H9 (cell line): ENCODE measurements around the gene COQ8B. TPM values are rescaled to one million over a fixed set of nuclear protein-coding genes. Genes with fewer than 3 reads are reported as not detected.

Experiments
- DNase-seq: peaks from one replicate; pipeline ENCODE4 v3.0.0-alpha.2; 2017
- H2AFZ ChIP-seq: one replicate; pipeline ENCODE4 v1.6.1; 2013; ENCODE audit warnings: mild to moderate bottlenecking, low read length, control low read depth, moderate library complexity
- H2AK5ac ChIP-seq: 2 replicates; pipeline ENCODE4 v1.6.1; 2013; ENCODE audit warnings: low read length, control low read depth, mixed read lengths; ENCODE audit not compliant: insufficient read length
- H2BK120ac ChIP-seq: one replicate; pipeline ENCODE4 v1.6.1; 2013; ENCODE audit warnings: low read depth, mild to moderate bottlenecking, low read length, control low read depth, inconsistent platforms; ENCODE audit not compliant: poor library complexity, severe bottlenecking
- H2BK12ac ChIP-seq: 2 replicates; pipeline ENCODE4 v1.6.1; 2013; ENCODE audit warnings: low read length, control low read depth, mixed read lengths, low read depth; ENCODE audit not compliant: insufficient read length
- H2BK15ac ChIP-seq: 2 replicates; pipeline ENCODE4 v1.6.1; 2013; ENCODE audit warnings: low read depth, low read length, control low read depth
- H2BK20ac ChIP-seq: one replicate; pipeline ENCODE4 v1.6.1; 2013; ENCODE audit warnings: low read depth, mild to moderate bottlenecking, low read length, control low read depth, inconsistent platforms; ENCODE audit not compliant: poor library complexity, severe bottlenecking
- H2BK5ac ChIP-seq: 2 replicates; pipeline ENCODE4 v1.6.1; 2013; ENCODE audit warnings: low read length, control low read depth, mixed read lengths; ENCODE audit not compliant: insufficient read length
- H3K14ac ChIP-seq: 2 replicates; pipeline ENCODE4 v1.6.1; 2013; ENCODE audit warnings: low read length, control low read depth; ENCODE audit not compliant: insufficient read depth
- H3K18ac ChIP-seq: 2 replicates; pipeline ENCODE4 v1.6.1; 2013; ENCODE audit warnings: low read depth, mild to moderate bottlenecking, mixed read lengths, low read length, control low read depth; ENCODE audit not compliant: insufficient read length
- H3K23ac ChIP-seq: 2 replicates; pipeline ENCODE4 v1.6.1; 2013; ENCODE audit warnings: low read length, control low read depth, mixed read lengths, low read depth; ENCODE audit not compliant: insufficient read length
- H3K23me2 ChIP-seq: 2 replicates; pipeline ENCODE4 v1.6.1; 2013; ENCODE audit warnings: low read depth, mild to moderate bottlenecking, mixed read lengths, low read length, control low read depth; ENCODE audit not compliant: insufficient read length, poor library complexity, severe bottlenecking
- H3K27ac ChIP-seq: 2 replicates; pipeline ENCODE4 v1.5.1; 2013; ENCODE audit warnings: low read length, control low read depth, mixed read lengths, low read depth; ENCODE audit not compliant: insufficient read length
- H3K27me3 ChIP-seq: 2 replicates; pipeline ENCODE4 v1.6.1; 2013; ENCODE audit warnings: low read length, control low read depth, inconsistent platforms; ENCODE audit not compliant: insufficient read depth
- H3K4ac ChIP-seq: 2 replicates; pipeline ENCODE4 v1.6.1; 2013; ENCODE audit warnings: low read depth, mild to moderate bottlenecking, control low read depth, inconsistent platforms, low read length, moderate library complexity
- H3K4me1 ChIP-seq: 2 replicates; pipeline ENCODE4 v1.6.1; 2013; ENCODE audit warnings: low read length, control low read depth, inconsistent platforms; ENCODE audit not compliant: insufficient read depth
- H3K4me2 ChIP-seq: 2 replicates; pipeline ENCODE4 v1.6.1; 2013; ENCODE audit warnings: low read length, control low read depth, mixed read lengths; ENCODE audit not compliant: insufficient read length, insufficient read depth
- H3K56ac ChIP-seq: 2 replicates; pipeline ENCODE4 v1.6.1; 2013; ENCODE audit warnings: low read depth, mild to moderate bottlenecking, mixed read lengths, low read length, control low read depth; ENCODE audit not compliant: insufficient read length
- H3K79me1 ChIP-seq: 2 replicates; pipeline ENCODE4 v1.6.1; 2013; ENCODE audit warnings: low read depth, mild to moderate bottlenecking, moderate library complexity, low read length, control low read depth, inconsistent platforms; ENCODE audit not compliant: insufficient read depth, poor library complexity, severe bottlenecking
- H3K79me2 ChIP-seq: 2 replicates; pipeline ENCODE4 v1.6.1; 2013; ENCODE audit warnings: low read length, control low read depth, inconsistent platforms; ENCODE audit not compliant: insufficient read depth
- H3K9ac ChIP-seq: 2 replicates; pipeline ENCODE4 v1.6.1; 2013; ENCODE audit warnings: low read length, control low read depth, mixed read lengths; ENCODE audit not compliant: insufficient read length; ENCODE audit errors: extremely low read depth
- H3K9me3 ChIP-seq: one replicate; pipeline ENCODE4 v1.6.1; 2013; ENCODE audit warnings: low read depth, low read length, inconsistent platforms; ENCODE audit not compliant: control insufficient read depth
- H3T11ph ChIP-seq: one replicate; pipeline ENCODE4 v1.6.1; 2013; ENCODE audit warnings: mild to moderate bottlenecking, low read length, control low read depth, inconsistent platforms
- H4K20me1 ChIP-seq: one replicate; pipeline ENCODE4 v1.6.1; 2013; ENCODE audit not compliant: control insufficient read depth, insufficient read length, insufficient read depth
- H4K5ac ChIP-seq: 2 replicates; pipeline ENCODE4 v1.6.1; 2013; ENCODE audit warnings: low read depth, mild to moderate bottlenecking, mixed read lengths, low read length, control low read depth; ENCODE audit not compliant: insufficient read length
- H4K8ac ChIP-seq: replicated peaks from 2 replicates; pipeline ENCODE4 v1.6.1; 2013; ENCODE audit warnings: low read length, control low read depth, mixed read lengths, low read depth; ENCODE audit not compliant: insufficient read length
- H4K91ac ChIP-seq: 2 replicates; pipeline ENCODE4 v1.6.1; 2013; ENCODE audit warnings: low read depth, mild to moderate bottlenecking, moderate library complexity, mixed read lengths, low read length, control low read depth; ENCODE audit not compliant: insufficient read length
- H3K27ac Mint-ChIP-seq, 3 experiments: 2 replicates in 2 of 3; 3 replicates in 1 of 3; pipeline ENCODE4 v1.8.0; 2020 to 2021; ENCODE audit warnings: mixed read lengths in 3 of 3, mild to moderate bottlenecking in 1 of 3, moderate library complexity in 1 of 3
- H3K27me3 Mint-ChIP-seq: 2 replicates; pipeline ENCODE4 v1.8.0; 2021; ENCODE audit warnings: low read depth, mild to moderate bottlenecking, moderate library complexity, mixed read lengths
- H3K36me3 Mint-ChIP-seq, 3 experiments: 2 replicates in 2 of 3; 3 replicates in 1 of 3; pipeline ENCODE4 v1.8.0; 2020 to 2021; ENCODE audit warnings: low read depth in 3 of 3, mixed read lengths in 3 of 3; ENCODE audit not compliant: insufficient read depth in 1 of 3
- H3K4me1 Mint-ChIP-seq, 2 experiments: 2 replicates each; pipeline ENCODE4 v1.8.0; 2020; ENCODE audit warnings: mixed read lengths in 2 of 2
- H3K4me3 Mint-ChIP-seq, 2 experiments: 2 replicates in 1 of 2; 3 replicates in 1 of 2; pipeline ENCODE4 v1.8.0; 2020 to 2021; ENCODE audit warnings: mild to moderate bottlenecking in 2 of 2, mixed read lengths in 2 of 2, moderate library complexity in 1 of 2
- H3K9me3 Mint-ChIP-seq, 2 experiments: 2 replicates in 1 of 2; 3 replicates in 1 of 2; pipeline ENCODE4 v1.8.0; 2020; ENCODE audit warnings: mild to moderate bottlenecking in 2 of 2, mixed read lengths in 2 of 2, moderate library complexity in 1 of 2
- CTCF ChIP-seq: fragments of 200-600 bp; sonication (generic); conservative IDR thresholded peaks from 3 replicates; pipeline ENCODE4 v1.8.0; 2021; ENCODE audit warnings: antibody characterized with exemption, mild to moderate bottlenecking
- WGBS: extraction: QIAGEN DNeasy Blood & Tissue Kit; methylation state at CpG from one replicate; pipeline ENCODE4 v1.1.7; 2013; ENCODE audit warnings: missing lambda C conversion rate, low lambda C conversion rate, mixed read lengths; ENCODE audit not compliant: insufficient read length; ENCODE audit errors: extremely low coverage; 5-methylcytosine and 5-hydroxymethylcytosine counted together
- total RNA-seq: library from RNA; stranded (reverse); gene quantifications from 2 replicates; pipeline ENCODE4 v1.2.1, GENCODE V29; 2021

Gene COQ8B
- total RNA-seq, 1 experiment from 2014 or later = 40.5 TPM

DNA sequence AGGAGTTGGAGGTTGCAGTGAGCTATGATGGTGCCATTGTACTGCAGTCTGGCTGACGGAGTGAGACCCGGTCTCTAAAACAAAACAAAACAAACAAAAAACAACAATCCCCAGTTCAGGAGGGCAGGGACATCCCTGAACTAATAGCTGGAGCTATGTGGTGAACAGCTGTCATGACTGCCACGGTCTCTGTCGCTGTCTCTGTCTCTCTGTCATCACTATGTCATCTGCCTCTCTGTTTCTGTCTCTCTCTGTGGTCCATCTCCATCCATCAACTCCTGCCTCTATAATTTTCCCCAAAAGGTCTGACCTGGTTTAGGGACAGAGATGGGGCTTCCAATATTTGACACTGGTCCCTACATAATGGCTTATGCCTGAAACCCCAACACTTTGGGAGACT is 7.6 kb upstream of the COQ8B start:
- Histone ChIP-seq H3K27me3 (no peaks in the 10 kb centered on the region), H2BK120ac (no peak overlapping the region), H3K23ac (no peak overlapping the region), H2BK12ac (no peak overlapping the region), H3K4me1 (no peaks in the 10 kb centered on the region), H2BK5ac (no peak overlapping the region), H2AFZ (no peak overlapping the region), H4K5ac (no peak overlapping the region), H3K18ac (no peak overlapping the region), H3K9me3 (no peaks in the 10 kb centered on the region), H3T11ph (no peak overlapping the region), H3K4me2 (no peak overlapping the region), H2BK15ac (no peak overlapping the region), H3K9ac (no peak overlapping the region), H3K14ac (no peak overlapping the region), H2BK20ac (no peak overlapping the region), H3K79me1 (no peaks in the 10 kb centered on the region), H3K79me2 (peaks cover 2% of the 10 kb centered on the region; the same call in 1 of the 2 replicates), H2AK5ac (no peak overlapping the region), H3K27ac (no peak overlapping the region), H4K20me1 (no peaks in the 10 kb centered on the region), H3K23me2 (no peaks in the 10 kb centered on the region), H4K91ac (no peak overlapping the region), H4K8ac (no peak overlapping the region), H3K4ac (no peak overlapping the region), H3K56ac (no peak overlapping the region)
- no peak for DNase-seq
- no peaks in the 10 kb centered on the region for H3K27me3 Mint-ChIP-seq
- peaks cover 4 to 12% of the 10 kb centered on the region in 2 experiments for H3K4me1 Mint-ChIP-seq
- H3K9me3 Mint-ChIP-seq = peaks cover 0 to 3% of the 10 kb centered on the region in 2 experiments; a peak in 2 of 5 replicates
- H3K36me3 Mint-ChIP-seq = peaks cover 14 to 59% (median 30%) of the 10 kb centered on the region in 3 experiments; a peak in 6 of 7 replicates
- no peak overlapping the region for H3K27ac Mint-ChIP-seq
- TF ChIP-seq CTCF = no peak
- H3K4me3 Mint-ChIP-seq = no peak overlapping the region
- no CpG with 5 or more reads among the region's 4 CpGs for WGBS
